ELF-1 (cell line): ENCODE measurements around the gene CPNE8.

Experiments used
- DNase-seq: peaks from one replicate; pipeline ENCODE4 v3.0.0-alpha.2; 2016; ENCODE audit warnings: low read depth, low spot score

The CPNE8 gene

DNA sequence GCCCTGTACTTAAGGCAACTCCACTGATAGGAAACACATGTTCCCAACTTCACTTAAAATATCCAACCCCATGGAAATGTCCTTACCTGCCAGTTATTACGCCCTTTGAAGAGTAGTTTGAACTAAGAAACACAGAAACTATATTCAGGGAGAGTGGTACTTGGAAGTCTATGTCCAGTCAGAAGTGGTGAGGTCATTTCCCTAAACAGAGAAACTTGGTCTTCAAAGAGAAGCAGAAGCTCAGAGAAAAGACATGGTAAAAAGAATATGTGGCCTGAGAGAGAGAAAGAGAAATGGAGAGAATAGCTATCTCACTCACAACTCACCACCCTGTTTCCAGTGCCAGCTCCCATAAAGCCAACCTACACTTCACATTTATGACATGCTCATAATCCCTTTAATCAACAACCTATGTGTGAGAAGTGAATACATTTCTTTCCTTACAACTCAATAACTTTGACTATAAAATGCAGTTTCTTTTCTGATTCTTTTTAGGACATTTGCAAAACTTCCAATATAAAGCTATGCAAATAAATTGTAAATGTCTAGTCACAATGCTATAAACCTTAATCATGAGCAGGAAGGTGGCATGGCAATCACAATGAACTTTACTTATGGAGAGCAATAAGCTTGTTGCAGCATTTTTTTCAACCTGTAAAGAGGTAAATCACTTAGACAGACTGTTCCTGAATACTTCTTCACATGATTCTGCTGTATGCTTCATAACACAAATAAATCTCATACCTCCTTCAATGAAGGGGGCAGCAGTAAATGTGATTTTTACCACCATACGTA is 67.1 kb downstream of the CPNE8 start:
- no peak for DNase-seq

DNA sequence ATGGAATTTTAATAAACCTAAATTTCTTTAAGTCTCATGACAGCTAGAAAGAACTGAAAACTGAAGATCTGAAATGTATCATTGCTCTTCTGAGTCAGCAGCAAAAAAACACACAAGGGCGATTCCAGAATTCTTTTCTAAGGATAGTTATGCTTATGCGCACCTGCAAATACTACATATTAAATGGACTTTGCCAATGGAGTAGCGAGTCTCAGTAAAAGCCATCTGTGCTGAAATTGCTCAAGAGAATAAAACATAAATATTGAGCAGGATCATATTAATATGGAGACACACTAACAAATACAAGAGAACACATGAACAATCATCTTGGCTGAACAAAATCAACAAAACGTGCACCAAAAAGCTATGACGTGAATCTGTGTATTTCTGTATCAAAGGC is 73.7 kb downstream of the CPNE8 start:
- DNase-seq = no peak

DNA sequence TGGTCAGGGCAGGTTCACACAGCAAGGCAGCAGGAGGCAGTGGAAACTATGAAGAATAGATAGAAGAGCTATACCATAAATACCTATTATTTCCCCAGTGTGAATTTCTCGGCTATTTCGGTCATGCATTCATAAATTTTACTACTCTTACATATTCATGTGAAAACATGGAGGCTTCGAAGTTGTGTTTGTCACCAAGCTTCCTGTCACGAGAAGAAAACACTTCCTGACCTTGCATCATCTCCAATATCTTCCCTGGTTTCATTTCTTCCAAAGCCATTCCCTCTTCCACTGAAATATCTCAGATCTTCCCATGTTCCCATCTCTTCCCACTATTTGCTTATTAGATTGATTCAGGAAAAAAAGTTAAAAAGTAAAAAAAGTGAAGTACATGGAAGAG is 80.4 kb downstream of the CPNE8 start:
- no peak for DNase-seq

DNA sequence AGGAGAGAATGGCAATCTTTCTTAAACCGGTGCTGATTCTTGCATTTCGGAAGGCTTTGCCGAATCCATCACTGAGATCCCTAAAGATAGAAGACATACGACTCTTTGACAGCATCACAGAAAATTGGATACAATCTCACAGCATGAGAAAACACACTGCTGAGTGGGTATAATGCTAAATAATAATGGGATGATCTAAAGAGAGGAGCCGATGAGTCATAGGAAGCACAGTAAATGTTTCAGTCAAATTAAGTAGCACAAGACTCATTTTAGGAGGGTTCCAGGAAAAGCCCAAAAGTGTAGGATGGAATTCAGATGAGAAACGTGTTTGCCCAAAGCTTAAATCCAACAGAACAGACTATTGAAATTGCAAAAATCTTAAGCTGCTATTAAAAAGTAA is 81.7 kb downstream of the CPNE8 start:
- no peak for DNase-seq

DNA sequence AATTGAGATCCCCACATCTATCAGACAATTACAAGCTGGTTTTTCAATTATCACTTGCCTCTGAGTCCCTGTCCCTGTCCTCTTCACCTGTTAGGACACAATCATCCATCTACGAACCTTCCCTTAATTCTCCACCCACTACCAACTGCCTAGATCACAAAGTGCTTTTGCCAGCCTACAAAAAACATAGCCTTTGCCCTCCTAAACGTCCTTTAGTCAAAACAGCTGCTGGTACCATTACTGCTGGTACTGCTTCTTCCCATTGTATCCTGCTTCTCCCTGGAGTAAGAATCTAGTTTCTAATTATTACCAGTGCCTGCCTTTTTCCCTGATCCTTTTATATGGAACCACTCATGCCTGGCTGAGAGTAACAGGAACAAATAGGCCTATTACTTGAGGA is 82.1 kb downstream of the CPNE8 start:
- no peak for DNase-seq

DNA sequence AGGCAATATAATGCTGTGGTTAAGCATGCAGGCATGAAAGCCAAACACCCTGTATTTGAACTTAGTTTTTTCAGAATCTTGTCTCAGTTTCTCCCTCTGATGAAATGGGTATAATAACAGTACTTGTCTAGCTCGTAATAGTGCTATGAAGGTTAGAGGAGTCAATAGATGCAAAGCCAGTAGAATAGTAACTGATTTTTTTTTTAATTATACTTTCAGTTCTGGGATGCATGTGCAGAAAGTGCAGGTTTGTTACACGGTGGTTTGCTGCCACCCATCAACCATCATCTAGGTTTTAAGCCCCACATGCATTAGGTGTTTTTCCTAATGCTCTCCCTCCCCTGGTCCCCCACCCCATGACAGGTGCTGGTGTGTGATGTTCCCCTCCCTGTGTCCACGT is 87.4 kb downstream of the CPNE8 start:
- no peak for DNase-seq

DNA sequence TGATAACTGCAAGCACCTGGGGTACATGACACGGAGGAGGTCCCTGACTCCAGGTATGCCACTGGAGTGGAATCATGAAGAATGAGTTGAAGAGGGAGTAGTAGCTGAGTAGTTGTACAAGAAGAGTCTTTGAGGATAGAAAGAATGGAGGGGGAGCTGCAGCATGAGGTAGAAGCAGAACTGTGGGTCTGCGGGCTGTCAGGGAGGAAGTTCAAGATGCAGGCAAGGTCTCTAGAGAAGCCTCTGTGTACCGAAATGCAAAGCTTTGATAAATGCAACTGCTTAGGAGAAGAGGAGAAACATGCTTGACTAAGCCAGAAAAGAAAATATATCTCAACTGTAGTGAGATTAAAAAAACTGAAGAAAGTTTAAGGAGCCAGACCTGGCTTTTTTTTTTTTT is 91.5 kb downstream of the CPNE8 start:
- DNase-seq = no peak

DNA sequence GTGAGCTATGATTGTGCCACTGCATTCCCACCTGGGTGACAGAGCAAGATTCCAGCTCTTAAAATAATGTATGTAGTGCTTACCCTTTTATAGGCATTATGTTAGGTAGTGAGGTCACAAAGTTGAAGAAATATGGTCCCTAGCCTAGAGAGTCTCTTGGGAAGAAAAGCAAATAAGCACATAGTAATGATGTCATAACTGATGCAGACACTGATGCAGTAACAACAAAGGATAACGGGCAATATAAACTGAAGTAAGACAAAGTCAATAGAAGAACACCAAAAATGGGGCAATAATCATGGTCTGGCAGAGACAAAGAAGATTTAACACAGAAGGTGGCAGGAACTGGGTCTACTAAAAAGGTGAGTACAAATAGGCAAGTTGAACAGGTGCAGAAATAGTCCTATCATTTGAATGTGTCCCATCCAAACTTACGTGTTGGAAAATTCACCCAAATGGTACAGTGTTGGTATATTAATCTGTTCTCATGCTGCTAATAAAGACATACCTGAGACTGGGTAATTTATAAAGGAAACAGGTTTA is 93.5 kb downstream of the CPNE8 start:
- no peak for DNase-seq

DNA sequence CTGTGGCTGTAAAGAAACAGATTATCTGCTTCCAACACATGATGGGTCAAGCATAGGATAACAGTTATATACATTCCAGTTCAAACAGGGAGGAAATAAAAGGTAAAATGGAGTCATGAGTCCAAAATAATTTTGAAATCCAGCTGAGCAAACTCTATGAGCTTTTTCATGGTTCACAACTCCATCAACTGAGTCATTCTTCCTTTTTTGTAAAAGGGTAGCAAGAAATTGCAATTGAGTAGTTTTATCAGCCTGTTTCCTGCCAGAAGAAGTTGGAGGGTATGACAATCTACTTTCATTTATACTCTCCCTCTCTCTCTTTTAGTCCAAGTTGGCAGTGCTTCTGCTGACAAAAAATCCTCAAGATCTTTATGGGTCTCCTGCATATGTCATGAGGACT is 95.6 kb downstream of the CPNE8 start:
- no peak for DNase-seq

DNA sequence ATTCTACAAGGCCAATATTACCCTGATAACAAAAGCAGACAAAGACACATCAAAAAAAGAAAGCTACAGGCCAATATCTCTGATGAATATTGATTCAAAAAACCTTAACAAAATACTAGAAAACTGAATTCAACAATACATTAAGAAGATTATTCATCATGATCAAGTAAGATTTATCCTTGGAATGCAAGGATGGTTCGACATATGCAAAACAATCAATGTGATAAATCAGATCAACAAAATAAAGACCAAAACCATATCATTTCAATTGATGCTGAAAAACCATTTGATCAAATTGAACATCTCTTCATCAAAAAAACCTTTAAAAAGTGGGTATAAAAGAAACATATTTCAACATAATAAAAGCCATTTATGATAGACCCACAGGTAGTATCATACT is 117.3 kb downstream of the CPNE8 start:
- DNase-seq = no peak

DNA sequence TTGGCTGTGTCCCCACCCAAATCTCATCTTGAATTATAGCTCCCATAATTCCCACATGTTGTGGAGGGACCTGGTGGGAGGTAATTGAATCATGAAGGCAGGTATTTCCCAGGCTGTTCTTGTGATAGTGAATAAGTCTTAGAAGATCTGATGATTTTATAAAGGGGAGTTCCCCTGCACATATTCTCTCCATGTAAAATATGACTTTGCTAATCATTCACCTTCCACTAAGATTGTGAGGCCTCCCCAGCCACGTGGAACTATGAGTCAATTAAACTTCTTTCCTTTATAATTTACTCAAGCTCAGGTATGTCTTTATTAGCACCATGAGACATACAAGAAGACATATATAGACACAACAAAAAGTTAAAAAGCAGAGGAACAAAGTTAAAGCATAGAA is 120.0 kb downstream of the CPNE8 start:
- DNase-seq = no peak

DNA sequence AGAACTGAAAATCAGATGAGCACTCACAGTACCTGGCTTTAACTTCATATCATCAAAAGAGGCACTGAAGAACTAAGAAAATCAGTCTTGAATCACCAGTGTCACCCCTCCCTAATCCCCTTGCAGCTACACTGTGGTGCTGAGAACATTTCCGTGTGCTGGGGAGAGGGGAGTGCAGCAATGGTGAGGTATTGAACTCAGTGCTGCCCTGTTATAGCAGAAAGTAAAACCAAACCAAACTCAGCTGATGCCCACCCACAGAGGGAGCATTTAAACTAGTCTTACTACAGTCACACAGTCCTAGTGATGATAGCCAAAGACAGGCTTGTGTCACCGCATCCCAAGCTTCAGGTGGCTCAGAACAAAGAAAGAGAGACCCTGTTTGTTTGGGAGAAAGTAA is 122.1 kb downstream of the CPNE8 start:
- DNase-seq = no peak

DNA sequence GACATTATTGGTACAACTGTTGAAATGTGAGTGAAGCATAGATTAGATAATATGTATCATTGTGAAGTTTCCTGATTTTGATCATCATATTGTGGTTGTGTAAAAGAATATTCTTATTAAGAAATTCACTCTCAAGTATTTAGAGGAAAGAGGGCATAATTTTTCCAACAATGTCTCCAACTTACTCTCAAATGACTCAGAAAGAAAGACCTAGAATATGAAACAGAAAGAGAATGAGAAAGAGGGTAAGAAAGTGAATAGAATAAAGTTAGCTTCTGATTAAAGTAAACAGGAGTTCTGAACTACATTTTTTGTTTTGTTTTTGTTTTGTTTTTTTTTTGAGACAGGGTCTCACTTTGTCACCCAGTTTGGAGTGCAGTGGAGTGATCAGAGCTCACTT is 123.0 kb downstream of the CPNE8 start:
- DNase-seq = no peak

DNA sequence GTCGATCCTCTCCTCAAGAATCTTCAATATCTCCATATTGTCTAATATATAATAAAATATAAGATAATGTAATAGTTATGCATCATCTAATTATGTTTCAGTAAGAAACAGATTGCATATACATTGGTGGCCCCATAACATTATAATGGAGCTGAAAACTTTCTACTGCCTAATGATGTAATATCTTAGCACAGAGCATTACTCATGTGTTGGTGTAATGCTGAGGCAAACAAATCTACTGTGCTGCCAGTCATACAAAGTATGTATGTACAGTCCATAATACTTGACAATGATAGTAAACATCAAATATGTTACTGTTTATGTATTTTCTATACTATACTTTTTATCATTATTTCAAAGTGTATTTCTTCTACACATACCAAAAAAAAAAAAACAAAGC is 128.7 kb downstream of the CPNE8 start:
- DNase-seq = no peak

DNA sequence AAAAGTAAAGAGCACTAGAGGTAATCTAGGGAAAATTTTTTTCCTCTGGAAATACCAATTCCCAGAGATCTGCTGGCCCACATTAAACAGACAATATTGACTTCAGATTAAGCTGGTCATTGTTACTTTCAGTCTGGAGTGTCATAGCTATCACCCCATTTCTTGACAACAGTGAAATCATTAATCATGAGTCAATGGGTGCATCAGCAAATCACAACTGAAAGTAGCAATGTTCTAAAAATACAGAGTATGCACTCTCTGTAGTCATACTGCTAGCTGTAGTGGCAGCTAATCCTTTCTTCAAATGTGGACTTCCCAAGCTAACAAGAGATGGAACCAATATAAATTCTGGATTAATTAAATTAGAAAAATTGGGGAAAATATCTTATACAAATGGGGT is 129.9 kb downstream of the CPNE8 start:
- DNase-seq = no peak

DNA sequence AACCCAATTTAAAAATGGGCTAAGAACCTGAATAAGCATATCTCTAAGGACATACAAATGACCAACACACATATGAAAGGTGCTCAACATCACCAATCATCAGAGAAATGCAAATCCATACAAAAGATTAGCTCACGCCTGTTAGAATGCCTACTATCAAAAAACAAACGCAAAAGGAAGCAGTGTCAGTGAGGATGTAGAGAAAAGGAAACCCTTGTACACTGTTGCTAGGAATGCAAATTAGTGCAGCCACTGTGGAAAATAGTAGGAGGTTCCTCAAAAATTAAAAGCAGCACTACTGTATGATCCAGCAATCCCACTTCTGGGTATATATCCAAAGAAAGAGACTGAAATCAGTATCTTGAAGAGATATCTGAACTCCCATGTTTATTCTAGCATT is 133.0 kb downstream of the CPNE8 start:
- no peak for DNase-seq

DNA sequence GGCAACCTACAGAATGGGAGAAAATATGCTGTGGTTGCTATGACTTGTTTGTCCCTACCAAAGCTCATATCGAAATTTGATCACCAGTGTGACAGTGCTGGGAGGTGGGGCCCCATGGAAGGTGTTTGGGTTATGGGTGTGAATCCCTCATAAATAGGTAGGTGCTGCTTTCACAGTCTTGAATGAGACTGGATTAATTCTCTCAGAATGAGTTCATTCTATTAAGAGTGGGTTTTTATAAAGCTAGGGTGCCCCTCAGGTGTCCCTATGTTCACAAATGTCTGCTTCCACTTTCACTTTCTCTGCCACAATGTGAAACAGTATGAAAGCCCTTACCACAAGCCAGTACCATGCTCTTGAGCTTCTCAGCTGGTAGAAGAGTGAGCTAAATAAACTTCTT is 133.5 kb downstream of the CPNE8 start:
- DNase-seq = no peak

DNA sequence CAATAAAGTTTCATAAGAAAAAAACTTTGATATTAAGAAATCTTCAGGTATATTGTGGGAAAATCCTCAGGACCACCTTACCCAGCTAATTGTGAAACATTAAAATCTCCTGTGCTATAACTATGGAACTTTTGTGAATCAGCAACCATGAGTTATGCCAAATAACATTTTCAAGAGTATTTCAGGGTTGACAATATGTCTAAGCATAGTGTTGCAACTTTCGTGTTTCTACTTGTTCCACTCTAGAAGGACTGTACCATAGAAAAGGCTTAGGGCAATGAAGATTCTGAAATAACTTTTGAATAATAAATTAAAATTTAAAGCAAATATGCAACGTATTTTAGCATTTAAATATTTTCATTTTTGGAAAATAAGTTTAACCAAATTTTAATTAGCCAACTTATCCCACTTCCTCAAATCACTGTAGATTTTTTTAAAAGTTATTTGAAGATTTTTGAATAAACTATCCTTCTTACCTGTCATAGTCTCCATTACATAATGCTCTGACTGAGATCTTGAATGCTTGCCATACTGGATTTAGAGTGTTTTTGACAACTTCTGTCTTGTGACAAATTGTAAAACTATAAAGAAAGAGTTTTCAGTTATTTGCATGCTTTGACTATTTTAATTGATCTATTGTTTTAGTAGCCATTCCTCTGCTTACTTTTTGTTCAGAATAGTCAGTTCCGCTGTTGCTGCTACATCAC is 143.6 kb downstream of the CPNE8 start:
- DNase-seq = no peak

DNA sequence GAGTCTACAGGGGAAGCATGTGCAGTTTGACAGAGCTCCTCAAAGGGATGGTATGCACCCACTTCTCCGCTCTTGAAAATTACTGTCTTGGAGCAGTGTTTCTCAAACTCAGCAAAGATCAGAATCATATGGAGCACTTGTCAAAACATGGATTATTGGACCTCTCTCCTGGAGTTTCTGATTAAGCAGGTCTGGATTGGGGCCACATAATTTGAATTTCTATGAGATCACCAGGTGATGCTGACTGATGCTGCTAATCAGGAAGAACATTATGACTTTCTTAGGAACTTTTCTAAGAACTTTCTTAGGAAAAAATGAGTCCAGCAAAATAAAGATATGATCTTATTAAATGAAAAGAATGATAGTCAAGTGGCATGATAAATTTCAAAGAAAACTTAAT is 144.3 kb downstream of the CPNE8 start:
- no peak for DNase-seq

DNA sequence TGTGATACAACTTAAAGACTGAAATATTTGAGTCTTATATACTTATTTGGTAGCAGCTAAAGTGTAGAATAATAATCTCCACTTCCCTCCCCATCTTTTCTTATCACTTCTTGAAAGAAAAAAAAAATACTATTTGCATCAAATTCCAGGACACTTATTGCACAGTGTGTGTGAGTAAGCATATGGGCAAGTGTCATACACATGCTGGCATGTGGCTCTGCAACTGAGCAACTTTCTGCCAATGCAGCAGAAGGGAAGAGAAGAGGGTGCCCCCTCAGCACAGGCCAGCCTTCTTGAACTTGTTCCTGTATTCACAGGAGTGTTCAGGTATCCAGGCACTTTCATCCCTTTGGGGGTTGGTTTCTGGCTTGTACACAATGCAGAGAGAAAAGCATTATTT is 145.8 kb downstream of the CPNE8 start:
- no peak for DNase-seq

DNA sequence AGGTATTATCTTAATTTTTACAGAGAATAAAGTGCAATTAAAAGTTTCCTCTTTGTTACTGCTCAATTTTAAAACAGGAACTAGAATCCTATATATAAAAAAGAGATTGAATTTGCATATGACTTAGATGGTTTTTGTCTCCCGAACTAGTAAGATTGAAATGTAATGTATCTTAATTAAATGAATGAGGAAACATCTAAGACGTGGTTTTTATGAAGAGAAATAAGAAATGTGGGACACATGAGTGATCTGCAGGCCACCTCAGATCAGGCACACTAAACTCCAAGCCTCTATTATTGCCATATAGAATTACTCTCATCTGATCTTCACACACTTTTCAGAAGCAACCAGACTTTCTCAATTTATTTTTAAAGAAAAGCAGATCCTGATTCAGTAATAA is 158.6 kb downstream of the CPNE8 start:
- no peak for DNase-seq

DNA sequence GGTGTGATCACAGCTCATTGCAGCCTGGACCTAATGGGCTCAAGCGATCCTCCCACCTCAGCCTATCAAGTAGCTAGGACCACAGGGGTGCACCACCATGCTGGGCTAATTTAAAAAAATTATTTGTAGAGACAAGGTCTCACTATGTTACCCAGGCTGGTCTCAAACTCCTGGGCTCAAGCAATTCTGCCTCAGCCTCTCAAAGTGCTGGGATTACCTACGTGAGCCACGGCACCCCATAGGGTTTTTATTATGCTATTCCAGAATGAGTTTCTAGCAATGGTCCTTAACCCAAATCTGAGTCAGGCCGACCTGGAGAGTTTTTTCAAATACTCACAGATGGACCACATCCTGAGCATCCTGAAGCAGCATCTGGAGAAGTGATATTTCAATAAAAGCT is 159.8 kb downstream of the CPNE8 start:
- DNase-seq = no peak

DNA sequence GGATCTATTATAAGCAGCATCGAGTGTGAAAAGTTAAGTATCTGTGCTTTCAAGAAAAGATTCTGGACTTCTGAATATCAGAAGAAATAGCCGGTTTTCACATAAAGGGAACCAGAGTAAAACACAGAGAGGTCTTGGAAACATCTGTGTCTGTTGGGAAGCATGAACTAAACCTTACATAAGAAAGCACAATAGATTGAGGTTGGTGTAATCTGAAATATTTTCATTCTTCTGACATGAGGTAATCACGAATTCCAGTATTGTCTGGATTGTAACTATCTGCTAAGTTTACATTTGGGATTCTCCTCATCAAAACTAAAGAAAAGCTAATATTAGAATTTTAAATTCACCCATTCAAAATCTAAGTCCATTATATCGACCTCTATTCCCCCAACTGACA is 161.3 kb downstream of the CPNE8 start:
- DNase-seq = no peak
